GM18868 (cell line): ENCODE results near the gene OR12D3.
"Not testable (repeated sequence)": the region's sequence is repeated elsewhere in the genome, so short reads cannot be mapped to it uniquely, and the experiment has no call there.

Experiments
- ATAC-seq: cut with Tn5 transposase; IDR thresholded peaks from one replicate; pipeline ENCODE4 v1.9.1; 2021; ENCODE audit warnings: mild to moderate bottlenecking, moderate library complexity; ENCODE audit not compliant: unreplicated experiment

Gene OR12D3, protein sequence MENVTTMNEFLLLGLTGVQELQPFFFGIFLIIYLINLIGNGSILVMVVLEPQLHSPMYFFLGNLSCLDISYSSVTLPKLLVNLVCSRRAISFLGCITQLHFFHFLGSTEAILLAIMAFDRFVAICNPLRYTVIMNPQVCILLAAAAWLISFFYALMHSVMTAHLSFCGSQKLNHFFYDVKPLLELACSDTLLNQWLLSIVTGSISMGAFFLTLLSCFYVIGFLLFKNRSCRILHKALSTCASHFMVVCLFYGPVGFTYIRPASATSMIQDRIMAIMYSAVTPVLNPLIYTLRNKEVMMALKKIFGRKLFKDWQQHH

GRCh38 chr6:29375191-29375590 lies at the start of gene OR12D3:
OR12D3 (minus strand) TSS chr6:29375291; CDS start chr6:29375287, 4 bp downstream.
- ATAC-seq: no peak

DNA sequence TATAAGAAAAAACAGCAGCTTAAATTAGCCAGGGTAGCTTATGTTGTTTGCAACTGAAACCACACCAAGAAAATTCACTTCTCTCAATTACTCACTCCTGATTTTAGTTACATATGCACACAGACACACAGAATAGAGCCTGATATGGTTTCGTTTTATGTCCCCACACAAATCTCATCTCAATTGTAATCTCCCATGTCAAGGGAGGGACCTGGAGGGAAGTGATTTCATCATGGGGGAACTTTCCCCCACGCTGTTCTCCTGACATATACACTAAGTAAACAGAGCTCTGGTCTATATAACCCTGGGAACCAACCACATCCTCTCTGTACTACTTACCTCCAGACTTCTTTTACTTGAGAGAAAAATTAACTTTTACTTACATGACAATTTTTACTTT lies 49.5 kb upstream of the OR12D3 start:
- ATAC-seq: no peak

GRCh38 chr6:29424168-29424567 lies 49.1 kb upstream of the OR12D3 start:
- ATAC-seq: no peak

DNA sequence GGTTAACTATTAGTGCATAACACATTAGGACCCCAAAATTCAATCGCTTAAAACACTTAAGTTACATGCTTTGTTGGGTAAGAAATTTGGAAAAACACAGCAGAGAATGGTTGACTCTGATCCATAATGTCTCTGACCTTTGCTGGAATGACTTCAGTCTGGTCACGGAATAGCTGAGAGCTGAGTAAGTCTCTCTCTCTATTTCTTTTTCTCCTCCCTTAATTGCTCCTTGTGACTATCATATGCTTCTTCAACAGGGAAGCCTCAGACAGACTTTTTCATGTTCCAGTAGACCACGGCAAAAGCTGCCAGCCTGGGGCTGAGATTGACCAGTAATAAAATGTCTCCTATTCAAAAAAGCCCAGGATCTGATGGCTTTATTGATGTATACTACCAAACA lies 44.4 kb upstream of the OR12D3 start:
- no peak for ATAC-seq

DNA sequence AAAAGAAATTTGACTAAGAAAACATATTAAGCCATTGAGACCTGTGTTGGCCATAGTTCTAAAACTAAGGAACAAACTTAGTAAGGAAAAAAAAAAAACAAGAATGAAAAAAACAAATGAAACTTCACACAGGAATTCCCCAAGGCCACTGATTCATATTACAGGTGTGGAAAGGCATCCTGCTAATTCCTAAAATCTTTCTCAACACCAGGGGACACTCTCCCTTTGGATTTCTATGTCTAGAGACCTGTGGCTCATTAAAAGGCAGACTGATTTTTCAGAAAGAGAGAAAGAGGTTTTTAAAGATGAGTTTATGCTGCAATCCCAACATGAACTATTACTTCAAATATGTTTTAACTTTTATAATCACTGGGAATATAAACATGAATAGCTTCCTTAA lies 39.5 kb upstream of the OR12D3 start, which contains the start of gene OR12D1:
OR12D1 (plus strand) TSS at position 341 of the 400 bp plus-strand sequence.
- no peak for ATAC-seq

GRCh38 chr6:29403801-29404200 lies 28.7 kb upstream of the OR12D3 start:
- no peak for ATAC-seq

DNA sequence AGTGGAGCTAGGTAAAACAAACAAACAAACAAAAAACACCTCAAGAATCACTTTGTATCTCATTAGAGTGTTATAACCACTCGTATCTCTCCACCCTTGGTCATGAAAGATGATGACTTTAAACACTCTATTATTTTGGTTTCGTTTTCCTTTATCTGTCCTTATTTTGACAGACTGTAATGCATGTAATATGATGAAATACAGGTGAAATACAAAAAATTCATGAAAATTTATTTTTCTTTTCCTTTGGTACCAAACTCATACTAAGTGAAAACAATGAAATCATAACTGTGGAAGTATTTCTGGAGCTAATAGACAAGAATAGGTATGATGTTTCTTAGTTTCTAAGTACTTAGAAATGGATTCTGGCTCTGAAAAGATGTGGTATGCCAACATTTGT lies 24.4 kb upstream of the OR12D3 start:
- ATAC-seq: no peak

- ATAC-seq: no peak
Observed at GRCh38 chr6:29395331-29395730, 20.2 kb upstream of the OR12D3 start, which contains the start of gene OR12D2. OR12D2 (plus strand) TSS chr6:29395631; CDS start chr6:29396700, 1,069 bp downstream.

DNA sequence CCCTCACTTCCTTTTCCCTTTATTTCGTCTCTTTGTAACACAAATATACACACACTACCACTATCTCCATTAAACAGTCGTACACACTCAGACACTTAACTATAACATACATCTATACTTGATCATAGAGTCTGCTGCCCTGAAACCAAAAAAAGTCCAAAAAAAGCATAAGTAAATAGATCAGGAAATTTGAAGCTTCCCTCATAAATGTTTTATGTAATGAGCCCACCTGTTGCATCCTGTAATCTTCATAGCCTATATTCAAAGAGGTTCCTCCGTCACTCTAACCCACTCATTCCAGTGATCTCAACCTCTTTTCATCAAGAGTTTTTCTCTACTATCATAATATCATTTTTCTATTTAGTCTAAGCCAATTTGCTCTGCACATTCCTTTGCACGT lies 13.4 kb upstream of the OR12D3 start:
- ATAC-seq: no peak

DNA sequence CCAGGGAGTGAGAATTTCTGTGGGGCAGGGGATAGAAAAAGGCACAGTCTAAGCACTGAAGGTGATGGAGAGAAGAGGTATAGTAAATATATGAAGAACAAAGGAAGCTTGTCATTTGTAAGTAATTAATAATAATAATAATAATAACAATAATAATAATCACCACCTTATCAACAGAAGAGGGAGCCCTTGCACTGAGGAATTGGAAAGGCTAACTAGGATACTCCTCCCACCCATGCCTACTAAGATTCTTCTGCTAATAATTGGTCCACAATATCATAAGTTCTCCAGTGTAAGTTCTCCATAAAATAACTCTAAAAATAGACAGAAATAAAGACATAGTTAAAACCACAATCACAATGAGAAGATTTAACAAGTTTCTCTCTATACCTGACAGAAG lies 912 bp upstream of the OR12D3 start:
- no peak for ATAC-seq

DNA sequence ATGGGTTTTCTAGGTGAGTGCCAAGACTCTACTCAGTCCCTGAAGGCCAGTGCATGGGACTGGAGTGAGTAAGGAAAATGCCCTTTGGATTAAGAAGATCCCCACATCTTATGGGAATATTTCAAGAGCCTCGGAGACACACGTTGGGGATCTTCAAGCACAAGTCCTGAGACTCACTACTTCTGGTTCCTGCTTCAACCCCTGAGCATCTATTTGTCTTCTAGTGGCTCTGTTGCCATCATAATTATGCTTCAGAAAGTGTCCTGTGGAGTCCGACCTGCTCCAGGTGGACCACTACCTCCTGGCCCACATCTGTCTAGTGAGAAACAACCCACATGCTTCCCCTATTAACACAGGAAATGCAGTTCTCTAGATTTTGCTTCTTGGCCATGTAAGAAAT lies 6.3 kb downstream of the OR12D3 start, which contains the start of gene OR5V1:
OR5V1 (minus strand) TSS at position 101 of the 400 bp plus-strand sequence. CDS start 12,670 bp downstream, outside the sequence.
- no peak for ATAC-seq

DNA sequence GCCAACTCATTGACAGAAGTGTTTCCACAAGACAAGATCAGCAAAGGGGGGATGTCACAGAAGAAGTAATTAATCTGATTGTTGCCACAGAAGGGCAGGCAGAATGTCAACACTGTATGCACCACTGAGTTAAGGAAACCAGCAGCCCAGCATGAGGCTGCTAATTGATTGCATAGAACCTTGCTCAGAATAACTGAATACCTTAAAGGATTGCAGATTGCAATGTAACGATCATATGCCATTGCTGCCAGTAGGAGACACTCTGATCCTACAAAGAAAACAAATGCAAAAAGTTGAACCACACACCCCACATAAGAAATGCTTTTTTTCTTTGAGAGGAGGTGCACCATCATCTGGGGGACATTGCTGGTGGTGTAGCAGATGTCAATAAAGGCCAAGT lies 19.5 kb downstream of the OR12D3 start:
- no peak for ATAC-seq

DNA sequence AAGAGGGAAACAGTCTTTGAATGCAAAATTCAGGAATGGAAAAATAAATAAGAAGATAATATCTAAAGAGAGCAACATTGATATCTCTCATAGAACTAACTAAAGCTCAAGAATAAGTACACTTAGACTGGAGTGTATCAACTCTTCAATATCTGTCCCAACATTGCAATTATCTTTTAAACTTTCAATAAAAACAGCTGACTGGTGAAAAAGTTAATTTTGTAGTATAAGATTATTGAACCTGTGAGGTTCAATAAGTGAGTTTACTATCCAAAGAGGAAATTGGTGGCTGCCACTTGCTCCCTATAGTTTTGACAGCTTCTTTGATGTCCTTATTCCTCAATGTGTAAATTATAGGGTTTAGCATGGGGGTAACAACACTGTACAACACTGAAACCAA lies 20.1 kb downstream of the OR12D3 start:
- no peak for ATAC-seq

DNA sequence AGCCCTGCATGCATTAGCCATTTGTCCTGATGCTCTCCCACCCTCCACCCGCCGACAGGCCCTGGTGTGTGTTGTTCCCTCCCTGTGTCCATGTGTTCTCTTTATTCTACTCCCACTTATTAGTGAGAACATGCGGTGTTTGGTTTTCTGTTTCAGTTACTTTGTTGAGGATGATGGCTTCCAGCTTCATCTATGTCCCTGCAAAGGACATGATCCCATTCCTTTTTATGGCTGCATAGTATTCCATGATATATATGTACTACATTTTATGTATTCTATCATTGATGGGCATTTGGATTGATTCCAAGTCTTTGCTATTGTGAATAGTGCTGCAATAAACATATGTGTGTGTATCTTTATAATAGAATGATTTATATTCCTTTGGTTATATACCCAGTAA lies 25.7 kb downstream of the OR12D3 start:
- not testable (repeated sequence) for ATAC-seq

- no peak for ATAC-seq
Observed at GRCh38 chr6:29345380-29345779, 29.7 kb downstream of the OR12D3 start.

- ATAC-seq: no peak
Observed at GRCh38 chr6:29336269-29336668, 38.8 kb downstream of the OR12D3 start.

GRCh38 chr6:29332676-29333075 lies 42.4 kb downstream of the OR12D3 start:
- no peak for ATAC-seq

DNA sequence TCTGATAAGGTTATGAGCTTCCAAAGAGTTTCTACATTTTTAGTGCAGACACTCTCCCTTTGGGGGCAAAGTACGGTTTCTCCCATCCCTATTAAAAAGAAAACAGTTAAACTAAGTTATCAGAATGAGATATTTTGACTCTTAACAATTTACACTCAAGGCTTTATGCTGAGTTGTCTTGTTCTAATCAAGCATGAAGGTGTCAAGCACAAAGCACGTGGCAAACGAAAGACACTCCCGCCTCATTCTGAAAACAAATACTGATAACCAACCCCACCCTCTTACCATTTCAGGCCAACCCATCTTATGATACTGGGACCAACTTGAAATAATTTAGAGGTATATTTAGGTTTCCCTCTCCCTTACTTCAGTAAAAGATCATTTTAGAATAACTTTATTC lies 49.3 kb downstream of the OR12D3 start:
- no peak for ATAC-seq
